SH-SY5Y (cell line): ENCODE data around the gene CLEC16A.

Experiments
- GATA2 ChIP-seq: IDR thresholded peaks from 2 replicates; pipeline ENCODE4 v1.6.1; 2011; ENCODE audit warnings: mild to moderate bottlenecking, low read depth, low read length
- GATA3 ChIP-seq: IDR thresholded peaks from 2 replicates; pipeline ENCODE4 v1.6.1; 2011; ENCODE audit warnings: low read depth, mild to moderate bottlenecking, low read length, moderate library complexity

DNA sequence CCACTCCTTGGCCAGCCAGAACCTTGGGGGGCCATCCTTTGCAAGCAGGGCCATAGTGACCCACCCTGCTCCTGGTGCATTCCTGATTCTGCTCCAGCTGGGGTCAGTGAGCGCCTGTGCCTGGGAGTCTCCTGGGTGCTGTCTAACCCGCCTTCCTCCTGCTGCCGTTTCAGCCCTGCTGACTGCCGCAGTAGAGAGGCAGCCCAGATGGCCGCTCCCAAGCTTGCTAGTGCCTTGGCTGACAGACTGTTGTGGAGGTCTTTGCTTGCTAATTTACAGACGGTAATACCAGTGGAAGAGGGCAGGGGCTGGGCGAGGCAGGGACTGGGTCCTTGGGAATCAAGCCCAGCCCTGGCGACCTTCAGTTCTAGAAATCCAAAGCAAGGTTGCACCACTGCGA, 212.0 kb downstream of the CLEC16A start:
- TF ChIP-seq GATA3 = no peak
- no peak for TF ChIP-seq GATA2
